Mesodermal cell (in vitro differentiated cells): ENCODE measurements around the gene ANXA5.

Experiments
- H3K27ac ChIP-seq: 2 replicates; pipeline ENCODE4 v1.7.0; 2013; ENCODE audit warnings: mild to moderate bottlenecking, low read depth, low read length, moderate library complexity; ENCODE audit not compliant: severe bottlenecking
- H3K36me3 ChIP-seq: 2 replicates; pipeline ENCODE4 v1.7.1; 2013; ENCODE audit warnings: mild to moderate bottlenecking, low read length, moderate library complexity; ENCODE audit not compliant: control insufficient read depth, insufficient read depth
- H3K4me1 ChIP-seq: one replicate; pipeline ENCODE4 v1.7.1; 2013; ENCODE audit warnings: mild to moderate bottlenecking, low read length; ENCODE audit not compliant: insufficient read depth, control insufficient read depth, poor library complexity, severe bottlenecking
- H3K4me3 ChIP-seq: 2 replicates; pipeline ENCODE4 v1.7.0; 2013; ENCODE audit warnings: low read length, control low read depth, mild to moderate bottlenecking; ENCODE audit not compliant: insufficient read depth, poor library complexity, severe bottlenecking; ENCODE audit errors: extremely low read depth
- H3K9me3 ChIP-seq: 2 replicates; pipeline ENCODE4 v1.7.1; 2013; ENCODE audit warnings: mild to moderate bottlenecking, low read length, moderate library complexity; ENCODE audit not compliant: control insufficient read depth
- WGBS, 2 experiments: methylation state at CpG; one replicate each; pipeline ENCODE4 v1.1.5; 2013; ENCODE audit warnings: missing lambda C conversion rate in 2 of 2; ENCODE audit not compliant: insufficient coverage in 2 of 2; 5-methylcytosine and 5-hydroxymethylcytosine counted together

ANXA5 gene

DNA sequence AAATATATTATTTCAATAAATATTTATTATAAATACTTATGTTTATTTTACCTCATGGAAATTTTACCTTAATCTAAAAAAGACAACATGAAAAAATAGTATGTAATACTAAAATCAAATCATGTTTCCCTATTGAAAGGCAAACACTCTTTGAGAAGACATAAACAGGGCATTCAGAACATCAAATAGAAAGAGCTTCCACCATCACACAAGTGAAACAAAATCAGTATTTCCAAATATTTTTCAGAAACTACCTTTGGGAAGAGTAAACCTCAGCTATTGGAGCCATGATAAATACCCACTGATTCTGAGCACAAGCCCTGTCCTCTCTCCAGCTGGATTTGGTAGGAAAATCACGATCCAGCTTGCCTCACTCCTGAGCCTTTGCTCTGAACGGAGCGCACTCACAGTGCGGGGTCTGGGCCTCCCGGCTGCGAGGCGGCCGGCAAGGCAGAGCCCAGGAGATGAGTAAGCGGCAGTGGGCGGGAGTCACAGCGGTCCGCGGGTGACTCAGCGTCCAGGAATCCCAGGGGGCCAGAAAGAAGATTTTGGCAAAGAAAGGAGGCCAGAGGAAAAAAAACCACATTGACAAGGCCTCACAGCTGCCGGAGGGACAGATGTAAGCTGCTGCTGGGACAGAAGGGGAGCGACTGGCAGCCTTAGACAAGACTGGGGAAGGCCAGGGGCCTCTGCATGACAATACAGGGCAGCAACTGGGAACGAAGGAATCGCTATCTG is 14.7 kb upstream of the ANXA5 start:
- Histone ChIP-seq H3K27ac (peak overlapping the region; percentile 92), H3K9me3 (no peaks in the 10 kb centered on the region), H3K36me3 (no peaks in the 10 kb centered on the region), H3K4me1 (peaks cover 17% of the 10 kb centered on the region), H3K4me3 (peak overlapping the region; percentile 14)
- 0 to 6% methylated on average over 10 to 18 of the region's 18 CpGs for WGBS, 2 experiments

DNA sequence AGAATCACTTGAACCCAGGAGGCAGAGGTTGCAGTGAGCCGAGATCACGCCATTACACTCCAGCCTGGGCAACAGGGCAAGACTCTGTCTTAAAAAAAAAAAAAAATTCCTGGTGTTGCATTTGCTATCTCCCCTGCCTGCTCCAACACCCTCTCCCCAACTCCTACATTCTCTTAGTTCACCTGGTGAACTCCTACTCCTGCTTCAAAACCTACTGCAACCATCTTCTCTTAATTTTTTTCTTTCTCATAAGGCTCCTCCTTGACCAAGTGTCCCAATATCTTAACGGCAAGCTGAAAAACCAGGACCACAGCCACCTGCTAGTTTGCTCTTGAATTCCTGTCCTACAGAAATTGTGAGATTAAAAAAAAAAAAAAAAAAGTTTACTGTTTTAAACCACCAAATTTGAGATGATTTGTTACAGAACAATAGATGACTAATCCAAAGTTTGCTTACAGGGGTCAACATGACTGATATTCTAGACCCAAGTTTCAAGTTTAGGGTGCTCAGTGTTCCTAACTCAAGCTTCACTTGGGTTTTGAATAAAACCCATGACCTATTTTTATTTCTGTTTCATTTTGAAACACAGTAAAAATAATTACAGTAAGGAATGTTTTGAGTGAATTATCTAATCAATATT is 13.1 kb upstream of the ANXA5 start:
- Histone ChIP-seq H3K4me3 (no peak overlapping the region), H3K36me3 (no peaks in the 10 kb centered on the region), H3K9me3 (no peaks in the 10 kb centered on the region), H3K4me1 (peaks cover 21% of the 10 kb centered on the region), H3K27ac (no peak overlapping the region)
- WGBS, 2 experiments: 92 to 94% methylated on average over 2 of the region's 3 CpGs

- Histone ChIP-seq H3K27ac (no peak overlapping the region), H3K36me3 (no peaks in the 10 kb centered on the region), H3K9me3 (peaks cover under 1% of the 10 kb centered on the region), H3K4me1 (peaks cover 26% of the 10 kb centered on the region), H3K4me3 (no peak overlapping the region)
These were observed 10.6 kb upstream of the ANXA5 start for GRCh38 chr4:121707344-121707743.

DNA sequence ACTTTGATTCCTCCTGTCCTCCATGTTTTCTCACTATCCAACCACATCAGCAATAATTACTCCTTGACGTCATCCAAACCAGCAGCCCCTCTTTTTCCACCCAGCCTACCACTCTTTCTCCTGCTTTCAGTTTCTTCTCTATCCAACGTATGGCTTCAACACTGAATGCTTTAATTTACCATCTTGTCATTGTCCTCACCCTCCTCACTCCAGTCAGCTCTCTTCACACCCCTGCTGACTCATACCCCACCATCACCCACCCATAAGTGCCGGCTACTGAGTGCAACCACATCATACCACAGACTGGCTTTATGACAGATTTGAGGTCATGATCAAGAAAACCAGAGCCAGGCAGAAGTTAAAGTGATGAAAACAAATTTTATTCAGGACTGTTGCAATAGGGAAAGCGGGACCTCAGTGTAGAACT is 9.8 kb upstream of the ANXA5 start:
- Histone ChIP-seq H3K4me1 (peaks cover 18% of the 10 kb centered on the region), H3K36me3 (no peaks in the 10 kb centered on the region), H3K27ac (no peak overlapping the region), H3K9me3 (peaks cover 8% of the 10 kb centered on the region), H3K4me3 (no peak overlapping the region)
- 68 to 73% methylated on average over 3 to 4 of the region's 4 CpGs for WGBS, 2 experiments

GRCh38 chr4:121705521-121705920 is 8.7 kb upstream of the ANXA5 start:
- H3K9me3 ChIP-seq: peaks cover 11% of the 10 kb centered on the region
- peaks cover 18% of the 10 kb centered on the region for H3K4me1 ChIP-seq
- no peak overlapping the region for H3K4me3 ChIP-seq
- WGBS, 2 experiments: 98 to 100% methylated on average over 2 to 4 of the region's 6 CpGs
- no peak overlapping the region for H3K27ac ChIP-seq
- no peaks in the 10 kb centered on the region for H3K36me3 ChIP-seq

DNA sequence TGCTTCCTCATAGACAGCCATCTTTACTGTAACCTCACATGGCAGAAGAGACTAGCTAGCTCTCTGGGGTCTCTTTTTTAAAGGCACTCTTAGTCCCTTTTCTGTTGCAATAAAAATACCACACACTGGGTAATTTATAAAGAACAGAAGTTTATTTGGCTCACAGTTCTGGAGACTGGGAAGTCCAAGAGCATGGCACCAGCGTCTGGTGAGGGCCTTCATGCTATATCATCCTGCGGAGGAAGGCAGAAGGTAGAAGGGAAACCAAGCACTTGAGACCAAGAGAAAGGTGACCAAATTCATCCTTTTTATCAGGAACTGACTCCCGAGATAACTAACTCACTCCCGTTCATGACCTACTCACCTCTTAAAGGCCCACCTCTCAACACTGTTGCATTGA is 5.4 kb upstream of the ANXA5 start:
- Histone ChIP-seq H3K9me3 (peaks cover 11% of the 10 kb centered on the region), H3K36me3 (no peaks in the 10 kb centered on the region), H3K4me1 (peaks cover 14% of the 10 kb centered on the region), H3K4me3 (no peak overlapping the region), H3K27ac (no peak overlapping the region)
- 85 to 90% methylated on average over 2 to 4 of the region's 4 CpGs for WGBS, 2 experiments

DNA sequence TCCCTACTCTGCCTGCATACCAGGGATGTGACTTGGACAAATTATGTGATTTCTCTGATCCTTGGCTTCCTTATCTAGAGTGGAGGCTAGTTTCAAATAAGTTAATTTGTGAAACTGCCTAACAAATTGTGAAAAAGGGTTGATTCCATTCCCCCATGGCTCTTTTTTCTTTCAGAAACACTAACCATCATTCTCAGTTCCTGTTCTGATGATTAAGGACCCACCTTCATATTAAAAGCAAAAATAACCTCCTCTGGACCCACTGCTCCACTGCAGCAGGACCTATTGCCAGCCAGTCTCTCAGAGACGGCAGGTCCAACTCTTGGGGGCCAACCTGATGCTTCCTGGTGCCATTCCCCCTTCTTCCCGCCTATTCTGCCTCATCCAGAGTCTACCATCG is 4.5 kb upstream of the ANXA5 start:
- no peaks in the 10 kb centered on the region for H3K36me3 ChIP-seq
- peaks cover 10% of the 10 kb centered on the region for H3K4me1 ChIP-seq
- H3K9me3 ChIP-seq: peaks cover 11% of the 10 kb centered on the region
- WGBS, 2 experiments: 90 to 95% methylated on average over 2 to 3 of the region's 3 CpGs
- no peak overlapping the region for H3K27ac ChIP-seq
- no peak overlapping the region for H3K4me3 ChIP-seq

- WGBS, 2 experiments: 86 to 88% methylated on average over 5 of the region's 5 CpGs
- H3K4me3 ChIP-seq: no peak overlapping the region
- peaks cover 5% of the 10 kb centered on the region for H3K36me3 ChIP-seq
- no peak overlapping the region for H3K27ac ChIP-seq
- H3K9me3 ChIP-seq: peaks cover 11% of the 10 kb centered on the region
- H3K4me1 ChIP-seq: peaks cover 6% of the 10 kb centered on the region
These were observed 1.5 kb upstream of the ANXA5 start for GRCh38 chr4:121698236-121698671.

DNA sequence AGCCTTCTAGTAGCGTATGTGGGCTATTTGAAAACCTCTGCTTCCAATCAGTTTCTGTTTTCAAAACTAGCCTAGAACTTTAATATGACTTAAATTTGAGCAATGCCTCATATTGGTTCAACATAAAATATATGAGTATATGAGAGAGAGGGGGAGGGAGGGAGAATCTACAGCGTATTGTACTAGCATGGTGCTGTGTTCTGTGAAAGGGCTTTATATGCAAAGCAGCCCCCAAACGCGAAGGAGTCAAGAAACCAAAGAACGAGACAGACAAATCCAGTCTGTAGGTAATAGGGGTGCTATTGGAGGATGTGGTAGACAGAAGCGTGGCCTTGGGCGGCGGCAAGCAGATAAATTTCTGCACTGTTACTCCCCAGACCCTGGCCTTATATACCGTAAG is 784 bp upstream of the ANXA5 start:
- Histone ChIP-seq H3K9me3 (peaks cover 11% of the 10 kb centered on the region), H3K36me3 (peaks cover 11% of the 10 kb centered on the region), H3K4me1 (peaks cover 11% of the 10 kb centered on the region), H3K4me3 (peak overlapping the region; percentile 89), H3K27ac (no peak overlapping the region)
- 71% methylated on average over 6 to 7 of the region's 9 CpGs for WGBS, 2 experiments

- Histone ChIP-seq H3K27ac (peak overlapping the region; percentile 93), H3K36me3 (peaks cover 22% of the 10 kb centered on the region), H3K4me3 (peak overlapping the region; percentile 89), H3K4me1 (peaks cover 24% of the 10 kb centered on the region), H3K9me3 (no peaks in the 10 kb centered on the region)
- 0% methylated on average over 8 to 13 of the region's 26 CpGs for WGBS, 2 experiments
These were observed 605 bp downstream of the ANXA5 start for GRCh38 chr4:121696170-121696580.

- WGBS, 2 experiments: no CpG with 5 or more reads among the region's 4 CpGs
- H3K4me3 ChIP-seq: peak overlapping the region; percentile 9
- no peaks in the 10 kb centered on the region for H3K9me3 ChIP-seq
- H3K36me3 ChIP-seq: peaks cover 34% of the 10 kb centered on the region
- peaks cover 41% of the 10 kb centered on the region for H3K4me1 ChIP-seq
- no peak overlapping the region for H3K27ac ChIP-seq
These were observed 2.9 kb downstream of the ANXA5 start for GRCh38 chr4:121693886-121694285.
